HG02970 (cell line): ENCODE measurements around the gene AGMO.
"Not testable (repeated sequence)": the region's sequence is repeated elsewhere in the genome, so short reads cannot be mapped to it uniquely, and the experiment has no call there.

Experiments used
- ATAC-seq: cut with Tn5 transposase; IDR thresholded peaks from one replicate; pipeline ENCODE4 v1.9.1; 2021; ENCODE audit warnings: mild to moderate bottlenecking, moderate library complexity, moderate number of reproducible peaks; ENCODE audit not compliant: unreplicated experiment, low FRiP score

Gene AGMO

DNA sequence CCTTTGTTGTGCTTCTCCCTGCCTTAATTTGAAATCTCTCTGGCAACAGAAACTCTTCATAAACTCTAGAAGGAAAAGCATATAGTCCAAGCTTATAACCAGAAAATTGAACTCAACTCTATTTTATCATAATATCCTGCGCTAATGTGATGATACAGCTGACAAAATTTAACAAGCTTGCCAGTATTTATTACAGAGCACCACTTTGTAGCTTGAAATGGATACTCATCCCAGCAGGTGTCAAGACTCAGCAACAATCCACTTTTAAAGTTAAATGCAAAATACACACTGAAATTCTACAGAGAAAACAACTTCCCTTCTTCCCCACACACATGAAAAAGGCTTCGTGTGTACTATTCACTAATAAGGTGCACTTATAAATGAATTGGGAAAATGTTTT lies 228.9 kb downstream of the AGMO start:
- ATAC-seq, result no peak

GRCh38 chr7:15330943-15331342 lies 230.9 kb downstream of the AGMO start:
- no peak for ATAC-seq

DNA sequence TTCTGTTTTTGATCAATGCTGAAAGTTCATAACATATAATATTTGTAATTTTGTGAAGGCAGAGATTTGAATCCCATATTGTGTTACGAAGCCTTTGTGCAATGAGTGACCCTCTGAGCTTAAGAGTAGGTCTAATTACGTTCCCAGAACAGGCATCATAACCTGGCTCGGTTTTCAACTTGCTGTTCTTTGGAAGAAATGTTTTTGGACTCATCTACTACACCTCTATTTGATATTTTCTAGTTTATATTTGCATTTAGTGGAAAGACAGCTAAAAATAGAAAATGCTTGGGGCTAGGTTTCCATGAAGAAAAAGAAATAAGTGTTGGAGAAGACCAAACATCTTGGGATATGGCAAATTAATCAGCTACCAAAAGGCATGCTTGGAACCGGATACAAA lies 234.8 kb downstream of the AGMO start:
- no peak for ATAC-seq

GRCh38 chr7:15326044-15326644 lies 235.7 kb downstream of the AGMO start:
- ATAC-seq, result no peak

GRCh38 chr7:15323550-15323949 lies 238.3 kb downstream of the AGMO start:
- ATAC-seq, result no peak

DNA sequence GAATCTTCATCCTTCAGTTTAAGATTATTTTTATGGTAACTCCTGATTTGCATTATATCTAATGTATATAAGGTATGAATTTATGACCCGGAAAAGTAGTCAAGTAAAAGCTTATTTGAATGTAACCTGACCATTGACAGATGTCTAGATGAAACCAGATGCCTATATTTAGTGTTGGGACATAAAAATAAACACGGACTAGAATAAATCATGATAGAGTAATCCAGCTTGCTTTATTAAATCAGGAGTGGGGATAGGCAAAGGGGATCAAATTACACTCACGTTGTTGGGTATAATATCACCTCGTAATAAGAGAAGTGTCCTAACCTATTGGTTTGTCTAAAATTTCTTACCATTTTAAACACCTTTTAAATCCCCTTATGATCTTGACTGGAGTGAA lies 244.6 kb downstream of the AGMO start:
- no peak for ATAC-seq

GRCh38 chr7:15315678-15316077 lies 246.1 kb downstream of the AGMO start:
- ATAC-seq, result no peak

GRCh38 chr7:15314922-15315321 lies 246.9 kb downstream of the AGMO start:
- no peak for ATAC-seq

- ATAC-seq, result no peak
Measured at GRCh38 chr7:15313361-15313760, 248.5 kb downstream of the AGMO start.

DNA sequence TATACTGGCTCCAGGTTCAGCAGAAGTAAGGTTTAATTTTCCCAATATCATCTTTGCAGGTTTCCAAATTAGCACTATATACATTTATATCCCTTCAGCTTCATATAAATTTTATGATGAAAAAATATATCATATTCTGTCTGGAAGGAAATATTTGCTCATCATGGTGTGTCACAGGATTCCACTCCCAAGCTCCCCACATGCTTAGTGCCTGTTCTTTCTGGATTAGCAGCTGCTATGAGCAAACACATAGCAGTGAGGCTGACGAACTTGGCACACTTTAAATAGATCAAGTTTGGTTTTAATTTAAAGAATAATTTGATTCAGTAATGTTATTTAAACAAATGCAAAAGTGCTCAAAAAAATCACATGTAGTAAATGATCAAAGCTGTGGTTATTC lies 251.9 kb downstream of the AGMO start:
- no peak for ATAC-seq

DNA sequence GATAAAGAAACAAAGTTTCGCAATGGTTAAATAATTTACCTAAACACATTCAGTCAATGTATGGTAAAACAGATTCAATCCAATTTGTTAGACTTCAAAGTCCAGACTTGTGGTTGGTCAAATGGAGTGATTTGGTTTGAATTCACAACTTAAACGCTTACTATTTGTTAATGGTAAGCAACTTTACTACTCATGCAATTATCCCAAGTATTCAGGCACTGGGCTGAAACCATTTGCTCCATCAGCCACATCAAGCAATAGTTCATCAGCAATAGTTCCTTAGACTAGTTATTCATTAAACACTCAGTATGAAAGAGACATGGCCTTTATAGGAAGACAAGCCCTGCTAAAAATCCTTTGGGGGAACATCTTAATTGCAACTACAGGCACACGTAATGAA lies 253.0 kb downstream of the AGMO start:
- no peak for ATAC-seq

GRCh38 chr7:15306296-15306695 lies 255.5 kb downstream of the AGMO start:
- ATAC-seq, result no peak

DNA sequence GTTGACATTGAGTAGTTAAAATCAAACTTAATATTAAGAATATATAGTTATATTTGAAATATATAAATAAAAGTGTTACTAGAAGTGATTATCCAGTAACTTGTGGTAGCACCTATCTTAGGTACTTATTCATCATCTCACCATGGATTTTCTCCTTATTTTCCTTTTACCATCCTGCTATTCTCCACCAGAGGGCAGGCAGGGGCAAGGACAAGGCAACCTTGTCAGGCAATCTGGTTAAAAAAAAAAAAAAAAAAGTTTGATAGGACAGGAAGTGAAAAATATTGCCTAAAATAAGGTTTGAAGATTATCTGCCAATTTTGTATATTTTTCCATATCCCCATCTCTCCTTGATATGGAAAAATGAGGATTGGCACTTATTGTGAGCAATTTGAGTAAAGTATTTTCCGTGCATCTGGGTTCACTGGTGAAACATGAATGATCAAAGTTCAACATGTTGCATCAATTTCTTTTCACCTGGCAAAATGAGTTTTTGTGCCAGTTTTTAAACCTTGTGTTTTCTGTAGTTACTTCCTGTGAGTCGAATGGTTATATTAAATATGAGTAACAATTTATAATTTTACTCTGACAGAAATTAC lies 256.7 kb downstream of the AGMO start:
- no peak for ATAC-seq

GRCh38 chr7:15303357-15303756 lies 258.5 kb downstream of the AGMO start:
- ATAC-seq, result no peak

GRCh38 chr7:15300986-15301385 lies 260.8 kb downstream of the AGMO start:
- not testable (repeated sequence) for ATAC-seq

- ATAC-seq, result no peak
Measured at GRCh38 chr7:15292138-15292537, 269.7 kb downstream of the AGMO start.

- no peak for ATAC-seq
Measured at GRCh38 chr7:15291699-15292098, 270.1 kb downstream of the AGMO start.

DNA sequence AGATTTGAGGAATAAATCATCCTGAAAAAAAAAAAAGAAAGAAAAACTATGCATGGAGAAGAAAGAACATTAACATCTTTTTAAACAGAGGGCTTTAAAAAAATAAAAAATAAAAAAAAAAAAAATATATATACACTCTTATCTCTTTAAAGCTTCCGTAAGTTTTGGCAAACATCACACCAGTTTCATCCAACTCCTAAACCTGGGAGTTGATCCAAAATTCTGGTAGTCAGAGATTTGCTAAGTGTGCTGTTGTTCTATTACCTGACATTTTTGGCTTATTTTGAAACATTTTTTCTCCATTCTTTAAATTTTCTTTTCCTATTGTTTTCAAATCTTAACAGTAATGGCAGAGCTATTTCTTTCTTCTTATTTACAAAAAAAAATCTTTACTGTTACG lies 273.1 kb downstream of the AGMO start:
- ATAC-seq, result no peak

DNA sequence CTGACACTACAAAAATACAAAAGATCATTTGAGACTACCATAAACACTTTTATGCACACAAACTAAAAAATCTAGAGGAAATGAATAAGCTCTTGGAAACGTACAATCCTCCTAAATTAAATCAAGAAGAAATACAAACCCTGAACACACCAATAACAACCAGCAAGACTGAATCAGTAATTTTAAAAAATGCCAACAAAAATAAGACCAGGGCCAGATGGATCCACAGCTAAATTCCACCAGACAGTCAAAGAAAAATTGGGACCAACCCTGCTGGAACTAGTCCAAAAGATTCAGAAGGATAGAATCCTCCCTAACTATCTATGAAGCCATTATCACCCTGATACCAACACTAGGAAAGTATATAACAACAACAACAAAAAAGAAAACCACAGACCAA lies 277.4 kb downstream of the AGMO start:
- ATAC-seq, result no peak

DNA sequence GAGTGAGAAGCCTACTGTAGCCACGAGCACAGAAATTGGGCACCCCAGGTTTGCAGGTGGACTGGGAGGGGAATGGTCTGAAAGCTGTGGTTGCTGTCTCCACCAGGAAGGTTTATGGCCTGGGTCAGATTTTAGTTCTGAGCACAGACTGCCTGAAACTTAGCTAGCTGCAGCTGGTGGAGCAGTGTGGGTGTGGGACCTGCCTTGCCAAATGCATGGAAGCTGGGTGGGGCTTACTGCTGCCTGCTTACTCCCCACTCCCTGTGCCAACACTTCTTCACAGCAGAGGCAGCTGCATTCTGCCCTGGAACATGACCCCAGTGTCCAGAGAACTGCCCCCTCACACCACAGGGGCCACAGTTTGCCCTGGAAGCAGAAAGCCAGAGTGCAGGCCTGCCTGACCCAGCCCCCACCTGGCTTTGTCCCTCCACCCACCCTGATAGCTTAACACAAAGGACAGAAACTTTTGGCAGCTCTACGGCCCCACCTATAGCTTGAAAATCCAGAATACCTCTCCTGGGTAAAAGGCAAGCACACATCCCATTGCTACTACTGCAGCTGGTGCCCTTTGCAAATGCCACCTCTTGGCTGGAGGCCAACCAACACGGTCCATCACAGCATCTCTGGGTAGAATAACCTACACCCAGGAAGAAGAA lies 281.6 kb downstream of the AGMO start:
- no peak for ATAC-seq

DNA sequence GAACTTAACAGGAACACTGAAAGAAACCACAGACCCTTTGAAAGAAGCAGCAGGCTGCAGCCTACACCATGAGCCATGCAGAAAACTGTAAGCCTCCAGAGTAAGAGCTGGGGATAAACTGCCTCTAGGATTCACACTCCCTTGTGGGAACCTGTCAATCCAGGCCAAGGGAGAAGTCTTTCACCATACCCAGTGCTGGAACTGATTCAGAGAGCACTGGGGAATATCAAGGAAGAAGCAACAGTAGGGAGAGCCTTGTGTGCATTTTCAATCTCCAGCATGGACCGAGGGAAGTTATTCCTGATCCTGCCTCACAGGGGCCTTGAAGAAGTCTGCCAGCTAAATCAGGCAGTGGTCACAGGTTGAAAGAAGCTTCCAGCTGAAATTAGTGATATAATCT lies 282.2 kb downstream of the AGMO start:
- no peak for ATAC-seq

GRCh38 chr7:15257689-15258088 lies 304.1 kb downstream of the AGMO start:
- no peak for ATAC-seq
